Endometrium (tissue), 2 donors: ENCODE measurements around the gene ZBTB14.

Experiments
- FAIRE-seq: peaks from 2 replicates; lab custom pipeline; 2012; peaks lifted over from hg19 to GRCh38; lab: Jason Lieb, UNC
- donor health status: control.
- donor health status: control.

The ZBTB14 gene

DNA sequence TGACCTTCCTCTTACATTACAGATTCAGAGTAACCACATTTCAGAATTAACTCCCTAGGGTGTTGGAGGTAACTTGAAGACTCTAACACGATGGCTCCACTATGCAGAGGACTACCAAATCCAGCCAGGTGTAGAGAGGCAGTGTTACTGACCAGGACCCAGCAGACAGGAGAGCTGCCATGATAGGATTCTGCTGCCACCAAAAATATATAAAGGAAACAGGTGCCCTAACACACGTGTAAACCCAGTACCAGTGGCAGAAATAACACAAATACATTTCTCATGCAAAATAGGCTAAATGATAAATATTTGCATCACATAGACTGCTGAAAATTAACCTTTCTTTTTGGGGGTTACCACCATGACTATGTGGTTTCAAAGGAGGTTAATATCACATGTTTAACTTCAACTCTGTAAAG lies 7.0 kb downstream of the ZBTB14 start:
- no peak for FAIRE-seq

DNA sequence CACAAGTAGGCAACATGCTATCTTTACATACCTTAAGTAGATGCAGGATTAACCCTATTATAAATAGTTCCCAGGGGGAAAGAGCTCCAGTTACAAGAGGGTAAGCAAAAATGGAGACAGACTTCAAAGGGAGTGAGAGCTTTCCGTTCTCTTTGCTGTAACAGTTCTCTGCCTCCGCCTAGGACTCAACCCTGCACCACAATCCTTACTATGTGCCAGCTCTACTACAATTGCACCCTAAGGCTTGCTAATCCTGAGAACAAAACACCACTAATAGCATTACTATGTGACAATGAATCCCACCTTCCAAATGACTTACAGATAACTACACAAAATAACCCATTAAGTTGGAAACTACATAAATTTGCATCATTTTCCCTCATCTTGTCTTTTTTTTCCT lies 7.7 kb downstream of the ZBTB14 start:
- FAIRE-seq: no peak

DNA sequence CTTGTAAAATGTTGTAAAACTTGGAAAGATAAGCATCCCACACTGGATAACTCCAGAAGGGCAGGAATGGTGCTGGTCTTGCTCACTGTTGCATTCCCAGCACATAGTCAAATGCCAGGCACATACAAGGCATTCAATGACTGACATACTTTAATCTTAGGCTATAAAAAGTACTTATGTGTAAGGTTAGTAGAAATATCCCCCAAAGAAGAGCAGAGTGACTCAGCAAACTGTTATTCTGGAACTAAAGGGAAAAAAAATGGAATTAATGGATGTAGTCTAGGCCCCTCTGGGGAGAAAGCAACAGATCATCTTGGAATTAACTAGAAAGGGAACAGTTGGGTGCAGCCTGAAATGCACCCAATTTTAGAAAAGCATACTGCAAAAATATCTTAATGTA lies 9.0 kb downstream of the ZBTB14 start:
- no peak for FAIRE-seq

DNA sequence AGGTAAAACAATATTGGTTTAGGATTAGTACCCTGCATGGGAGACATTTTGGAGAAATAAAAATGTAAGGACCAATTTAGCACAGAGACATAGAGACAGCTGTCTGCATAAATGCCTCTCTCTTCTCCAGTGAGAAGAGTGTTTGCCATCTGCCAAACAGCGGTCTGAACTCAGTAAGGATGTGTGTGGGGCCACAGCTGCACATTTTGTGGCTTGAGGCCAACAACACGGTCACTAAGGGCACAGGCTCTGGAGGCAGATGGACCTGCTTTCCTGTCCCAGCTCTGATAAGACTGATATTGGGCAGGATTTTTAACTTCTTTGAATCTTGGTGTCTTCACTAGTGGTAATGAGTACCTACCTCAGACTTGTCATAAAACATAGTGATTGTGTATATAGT lies 10.2 kb downstream of the ZBTB14 start:
- no peak for FAIRE-seq

DNA sequence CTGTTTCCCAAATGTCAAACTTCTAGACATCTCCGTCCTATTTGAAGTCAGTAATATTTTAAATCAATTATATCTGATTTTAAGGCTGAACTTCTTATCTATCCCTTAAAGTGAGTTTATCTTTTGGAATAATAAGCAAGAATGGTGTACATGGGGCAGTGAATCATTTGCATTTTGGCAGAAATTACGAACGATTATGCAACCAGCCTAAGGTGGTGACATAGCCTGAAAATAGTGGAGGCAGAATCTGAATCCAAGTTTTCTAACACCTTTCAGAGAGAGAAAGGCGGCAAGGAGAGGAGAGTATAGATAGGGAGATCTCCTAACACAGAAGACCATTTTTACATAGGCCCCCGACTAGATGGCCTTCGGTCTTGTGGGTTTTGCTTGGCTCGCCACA lies 10.7 kb downstream of the ZBTB14 start:
- FAIRE-seq: no peak

DNA sequence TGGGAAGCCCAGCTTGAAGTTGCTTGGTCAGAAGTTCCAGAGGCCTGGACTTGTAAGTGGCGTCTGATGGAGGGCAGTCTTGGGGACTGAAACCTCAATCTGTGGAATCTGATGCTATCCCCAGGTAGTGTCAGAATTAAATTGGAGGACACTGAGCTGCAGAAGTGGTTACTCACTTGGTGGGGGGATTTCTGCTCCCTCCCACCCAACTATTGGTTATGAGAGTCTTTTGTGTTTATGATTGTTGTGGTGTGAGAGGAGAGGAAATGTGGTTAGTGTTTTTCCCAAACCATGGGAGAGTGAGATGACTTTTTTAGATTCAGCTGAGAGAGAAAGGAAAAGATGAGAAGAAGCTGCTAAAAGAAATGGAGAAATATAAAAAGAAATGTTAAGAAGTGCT lies 12.8 kb downstream of the ZBTB14 start:
- FAIRE-seq: no peak

DNA sequence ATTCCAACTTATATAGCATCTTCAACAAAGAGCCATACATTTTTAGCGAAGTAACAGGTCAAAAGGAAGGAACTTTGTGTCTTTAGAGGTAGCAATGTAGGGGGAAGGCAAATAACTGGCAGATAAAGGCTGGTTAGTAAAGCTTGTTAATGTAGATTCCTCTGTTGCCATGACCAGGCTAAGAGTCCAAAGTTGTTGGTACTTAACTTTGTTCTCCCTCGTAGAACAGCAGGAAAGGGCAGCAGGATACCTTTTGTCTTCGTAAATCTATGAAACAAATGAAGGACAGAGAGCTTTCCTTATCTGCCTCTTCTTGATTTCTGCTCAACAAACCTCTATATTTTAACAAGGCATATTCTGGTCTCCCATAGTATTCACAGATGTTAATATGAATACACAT lies 18.6 kb downstream of the ZBTB14 start:
- no peak for FAIRE-seq

DNA sequence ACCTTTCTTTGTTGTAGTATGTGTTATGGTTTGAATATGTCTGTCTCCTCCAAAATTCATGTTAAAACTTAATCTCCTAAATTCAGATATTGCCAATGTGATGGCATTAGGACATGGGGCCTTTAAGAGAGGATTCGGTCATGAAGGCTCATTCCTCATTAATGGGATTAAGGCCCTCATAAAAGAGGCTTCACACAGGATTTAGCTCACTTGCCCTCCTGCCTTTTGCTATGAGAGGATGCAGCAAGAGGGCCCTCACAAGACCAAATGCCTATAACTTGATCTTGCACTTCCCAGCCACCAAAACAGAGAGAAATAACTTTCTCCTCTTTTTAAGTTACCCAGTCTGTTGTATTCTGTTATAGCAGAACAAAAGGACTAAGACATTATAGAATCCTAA lies 19.7 kb downstream of the ZBTB14 start:
- no peak for FAIRE-seq

DNA sequence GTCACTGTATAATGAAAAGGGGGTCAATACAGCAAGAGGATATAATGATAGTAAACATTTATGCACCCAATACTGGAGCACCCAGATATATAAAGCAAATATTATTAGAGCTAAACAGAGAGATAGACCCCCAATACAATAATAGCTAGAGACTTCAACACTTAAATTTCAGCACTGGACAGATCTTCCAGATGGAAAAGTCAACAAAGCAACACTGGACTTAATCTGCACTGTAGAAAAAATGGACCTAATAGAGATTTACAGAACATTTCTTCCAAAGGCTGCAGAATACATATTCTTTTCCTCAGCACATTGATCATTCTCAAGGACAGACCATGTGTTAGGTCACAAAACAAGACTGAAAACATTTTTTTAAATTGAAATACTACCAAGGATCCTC lies 26.7 kb downstream of the ZBTB14 start:
- no peak for FAIRE-seq

DNA sequence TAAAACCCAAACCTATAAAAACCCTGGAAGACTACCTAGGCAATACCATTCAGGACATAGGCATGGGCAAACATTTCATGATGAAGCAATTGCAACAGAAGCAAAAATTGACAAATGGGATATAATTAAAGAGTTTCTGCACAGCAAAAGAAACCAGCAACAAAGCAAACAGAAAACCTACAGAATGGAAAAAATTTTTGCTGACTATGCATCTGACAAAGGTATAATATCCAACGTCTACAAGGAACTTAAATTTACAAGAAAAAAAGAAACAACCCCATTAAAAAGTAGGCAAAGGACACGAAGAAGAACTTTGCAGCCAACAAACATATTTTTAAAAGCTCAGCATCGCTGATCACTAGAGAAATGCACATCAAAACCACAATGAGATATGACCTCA lies 28.8 kb downstream of the ZBTB14 start:
- FAIRE-seq: no peak

DNA sequence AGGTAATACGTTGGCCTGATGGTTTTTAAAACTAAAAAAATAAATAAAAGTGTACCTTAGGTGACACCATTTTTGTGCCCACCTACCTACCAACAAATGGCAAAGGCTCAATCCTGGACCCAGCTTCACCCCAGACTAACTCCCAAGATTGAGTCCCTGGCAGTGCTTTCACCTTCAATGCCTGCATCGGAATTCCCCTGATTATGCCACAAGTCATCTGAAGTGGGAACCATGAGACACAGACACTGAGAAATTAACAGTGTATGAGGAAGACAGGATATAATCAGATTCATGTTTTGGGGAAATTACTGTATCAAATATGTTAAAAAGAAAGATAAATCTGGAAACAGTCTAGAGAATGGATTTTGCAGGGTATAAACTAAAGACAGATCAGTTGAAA lies 41.6 kb downstream of the ZBTB14 start:
- FAIRE-seq: no peak

DNA sequence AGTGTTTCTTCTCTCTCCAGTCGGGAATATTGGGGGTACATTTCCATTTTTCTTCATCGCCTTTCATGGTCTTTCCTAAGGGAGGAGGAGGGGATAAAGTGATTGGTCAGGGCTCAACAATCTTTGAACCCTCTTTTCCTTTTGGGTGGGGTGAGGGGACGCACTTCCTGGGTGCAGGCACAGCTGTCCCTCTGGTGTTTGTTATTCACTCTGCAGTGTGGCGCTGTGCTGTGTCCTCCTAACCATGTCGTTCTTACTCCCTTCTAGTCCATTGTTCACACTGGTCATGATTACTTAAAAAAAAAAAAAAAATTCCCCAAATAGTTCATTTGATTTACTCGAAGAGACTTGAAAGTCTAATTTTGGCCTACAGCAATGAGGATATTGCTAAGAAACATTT lies 44.4 kb downstream of the ZBTB14 start:
- no peak for FAIRE-seq

DNA sequence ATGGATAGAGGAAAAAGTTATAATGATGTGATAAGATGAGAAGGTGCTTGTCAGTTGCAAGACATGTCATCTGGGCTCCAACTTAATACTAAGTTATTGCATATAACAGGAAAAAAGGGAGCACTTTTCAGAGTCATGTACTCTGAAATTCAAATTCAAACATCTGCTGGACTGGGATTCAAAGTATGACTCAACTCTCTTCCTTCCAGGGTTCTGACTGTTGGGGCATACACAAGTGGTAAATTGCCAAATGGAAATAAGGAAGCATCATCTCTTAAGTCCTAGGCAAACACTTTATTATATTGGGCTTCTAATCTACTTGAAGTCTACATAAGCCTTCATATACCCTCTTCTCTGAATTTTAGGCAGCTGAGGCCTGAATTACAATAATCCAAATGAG lies 44.9 kb downstream of the ZBTB14 start:
- FAIRE-seq: no peak

DNA sequence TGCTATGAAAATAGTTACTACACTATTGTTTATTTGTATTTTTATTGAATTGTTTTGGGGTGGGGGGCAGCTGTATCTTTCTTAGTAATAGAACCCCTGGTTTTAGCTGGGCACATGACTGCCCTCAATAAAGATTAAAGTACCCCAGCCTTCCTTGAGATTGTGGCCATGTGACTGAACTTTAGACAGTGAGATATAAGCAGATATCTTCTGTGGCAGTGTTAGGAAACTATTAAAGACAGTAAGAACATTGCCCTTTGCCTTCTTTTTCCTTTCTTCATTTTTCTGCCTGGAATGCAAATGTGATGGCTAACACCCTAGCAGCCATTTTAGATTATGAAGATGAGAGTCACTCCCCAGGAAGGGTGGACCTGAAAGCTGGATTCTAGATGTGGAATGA lies 50.6 kb downstream of the ZBTB14 start:
- FAIRE-seq: no peak

DNA sequence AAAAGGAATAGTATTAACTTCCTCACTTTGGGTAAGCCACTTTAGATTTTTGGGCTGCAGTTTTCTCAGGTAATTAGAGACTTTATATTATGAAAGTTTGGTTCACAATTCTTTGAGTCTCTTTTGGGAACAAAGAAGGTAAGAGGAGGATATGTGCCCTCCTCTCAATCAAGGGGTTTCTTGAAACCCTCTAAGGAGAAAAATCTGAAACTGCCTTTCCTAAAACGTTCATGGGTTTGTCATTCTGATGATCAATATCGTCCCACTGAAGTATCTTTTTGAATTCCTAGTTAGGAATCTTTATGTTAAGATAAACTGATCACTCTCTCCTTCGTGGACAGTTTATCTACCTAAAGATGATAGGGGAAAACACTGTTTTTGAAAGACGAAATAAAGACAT lies 56.1 kb downstream of the ZBTB14 start:
- no peak for FAIRE-seq
